ENCODE measurements around the gene NOTO.

The NOTO gene

DNA sequence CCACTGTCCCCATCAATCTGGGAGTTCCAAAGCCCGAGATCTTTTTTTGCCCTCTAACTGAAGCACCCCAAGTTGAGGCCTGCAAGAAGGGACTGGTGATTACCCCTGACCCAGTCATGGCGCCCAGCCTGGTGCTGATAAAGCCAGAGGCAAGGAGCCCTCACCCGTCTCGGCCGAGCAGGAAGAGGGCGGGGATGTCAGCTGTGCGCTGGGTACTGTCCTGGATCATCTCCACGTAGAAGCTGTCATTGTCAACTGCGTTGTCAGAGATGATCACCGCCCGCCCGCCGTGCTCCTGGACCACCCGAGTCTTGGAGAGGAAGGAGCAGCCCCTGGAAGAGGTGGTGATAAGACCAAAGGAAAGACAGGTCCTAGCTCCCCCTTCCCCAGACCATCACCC, 26.3 kb downstream of the NOTO start:
- H3K27ac ChIP-seq = no peak overlapping the region
- H3K27me3 ChIP-seq (ENCODE audit: control insufficient read depth, insufficient read depth, low read length) = no peaks in the 10 kb centered on the region
- H3K4me1 ChIP-seq = peaks cover 4% of the 10 kb centered on the region
- no peak overlapping the region for H2AFZ ChIP-seq
- H3K4me2 ChIP-seq (ENCODE audit: low read length) = no peak overlapping the region
- H3K9ac ChIP-seq = no peak overlapping the region
- H3K79me2 ChIP-seq = no peaks in the 10 kb centered on the region
- TF ChIP-seq, protein P1, sequence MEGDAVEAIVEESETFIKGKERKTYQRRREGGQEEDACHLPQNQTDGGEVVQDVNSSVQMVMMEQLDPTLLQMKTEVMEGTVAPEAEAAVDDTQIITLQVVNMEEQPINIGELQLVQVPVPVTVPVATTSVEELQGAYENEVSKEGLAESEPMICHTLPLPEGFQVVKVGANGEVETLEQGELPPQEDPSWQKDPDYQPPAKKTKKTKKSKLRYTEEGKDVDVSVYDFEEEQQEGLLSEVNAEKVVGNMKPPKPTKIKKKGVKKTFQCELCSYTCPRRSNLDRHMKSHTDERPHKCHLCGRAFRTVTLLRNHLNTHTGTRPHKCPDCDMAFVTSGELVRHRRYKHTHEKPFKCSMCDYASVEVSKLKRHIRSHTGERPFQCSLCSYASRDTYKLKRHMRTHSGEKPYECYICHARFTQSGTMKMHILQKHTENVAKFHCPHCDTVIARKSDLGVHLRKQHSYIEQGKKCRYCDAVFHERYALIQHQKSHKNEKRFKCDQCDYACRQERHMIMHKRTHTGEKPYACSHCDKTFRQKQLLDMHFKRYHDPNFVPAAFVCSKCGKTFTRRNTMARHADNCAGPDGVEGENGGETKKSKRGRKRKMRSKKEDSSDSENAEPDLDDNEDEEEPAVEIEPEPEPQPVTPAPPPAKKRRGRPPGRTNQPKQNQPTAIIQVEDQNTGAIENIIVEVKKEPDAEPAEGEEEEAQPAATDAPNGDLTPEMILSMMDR (IDR thresholded peaks at IDR 0.05) = no peak
- no peak overlapping the region for H3K4me3 ChIP-seq (ENCODE audit: low read depth, low read length)
- H3K36me3 ChIP-seq (ENCODE audit: control insufficient read depth, insufficient read depth, low read length) = no peaks in the 10 kb centered on the region
- H3K9me3 ChIP-seq (ENCODE audit: control insufficient read depth, low read length) = no peaks in the 10 kb centered on the region

DNA sequence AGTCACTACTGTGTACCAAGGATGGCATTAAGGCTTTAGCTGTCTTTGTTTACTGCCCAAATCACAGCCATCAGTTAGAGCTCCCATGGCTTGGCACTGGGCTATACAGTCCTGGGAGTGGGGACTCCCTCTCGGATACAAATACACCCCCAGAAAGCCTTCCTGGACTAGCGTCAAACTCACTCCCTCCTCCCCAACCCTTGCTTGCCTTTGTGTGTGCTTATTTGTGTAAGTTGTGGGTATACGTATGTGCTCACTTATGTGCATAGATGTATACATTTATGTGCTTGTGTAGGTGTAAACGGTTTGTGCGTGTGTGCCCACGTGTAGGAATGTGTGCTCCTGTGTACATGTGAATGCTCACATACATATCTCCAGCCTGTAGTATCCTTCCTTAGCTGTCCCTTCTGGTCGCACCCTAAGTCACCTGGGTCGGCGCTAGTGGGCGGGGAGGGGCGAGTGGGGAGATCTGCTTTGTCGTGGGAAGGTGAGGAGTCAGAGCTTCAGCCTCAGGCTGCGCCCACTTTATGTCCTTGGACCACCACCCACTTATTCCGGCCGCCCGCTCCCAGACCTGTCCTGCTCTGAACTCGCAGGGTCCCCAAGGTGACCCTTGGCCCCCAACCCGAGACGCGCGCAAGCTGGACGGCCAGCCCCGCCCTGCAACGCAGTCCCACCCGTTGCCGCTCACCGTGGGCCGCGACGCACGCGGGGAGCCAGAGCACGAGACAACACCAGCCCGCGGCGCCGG, 30.2 kb downstream of the NOTO start:
- H3K9ac ChIP-seq = peak overlapping the region; percentile 40
- peaks cover 12% of the 10 kb centered on the region for H3K79me2 ChIP-seq
- H2AFZ ChIP-seq = peak overlapping the region; percentile 91
- peak overlapping the region; percentile 87 for H3K4me2 ChIP-seq (ENCODE audit: low read length)
- TF ChIP-seq, protein P1 (IDR thresholded peaks at IDR 0.05) = no peak
- H3K27ac ChIP-seq = no peak overlapping the region
- peaks cover 7% of the 10 kb centered on the region for H3K4me1 ChIP-seq
- no peaks in the 10 kb centered on the region for H3K27me3 ChIP-seq (ENCODE audit: control insufficient read depth, insufficient read depth, low read length)
- H3K36me3 ChIP-seq (ENCODE audit: control insufficient read depth, insufficient read depth, low read length) = no peaks in the 10 kb centered on the region
- H3K4me3 ChIP-seq (ENCODE audit: low read depth, low read length) = peak overlapping the region; percentile 71
- H3K9me3 ChIP-seq (ENCODE audit: control insufficient read depth, low read length) = no peaks in the 10 kb centered on the region

DNA sequence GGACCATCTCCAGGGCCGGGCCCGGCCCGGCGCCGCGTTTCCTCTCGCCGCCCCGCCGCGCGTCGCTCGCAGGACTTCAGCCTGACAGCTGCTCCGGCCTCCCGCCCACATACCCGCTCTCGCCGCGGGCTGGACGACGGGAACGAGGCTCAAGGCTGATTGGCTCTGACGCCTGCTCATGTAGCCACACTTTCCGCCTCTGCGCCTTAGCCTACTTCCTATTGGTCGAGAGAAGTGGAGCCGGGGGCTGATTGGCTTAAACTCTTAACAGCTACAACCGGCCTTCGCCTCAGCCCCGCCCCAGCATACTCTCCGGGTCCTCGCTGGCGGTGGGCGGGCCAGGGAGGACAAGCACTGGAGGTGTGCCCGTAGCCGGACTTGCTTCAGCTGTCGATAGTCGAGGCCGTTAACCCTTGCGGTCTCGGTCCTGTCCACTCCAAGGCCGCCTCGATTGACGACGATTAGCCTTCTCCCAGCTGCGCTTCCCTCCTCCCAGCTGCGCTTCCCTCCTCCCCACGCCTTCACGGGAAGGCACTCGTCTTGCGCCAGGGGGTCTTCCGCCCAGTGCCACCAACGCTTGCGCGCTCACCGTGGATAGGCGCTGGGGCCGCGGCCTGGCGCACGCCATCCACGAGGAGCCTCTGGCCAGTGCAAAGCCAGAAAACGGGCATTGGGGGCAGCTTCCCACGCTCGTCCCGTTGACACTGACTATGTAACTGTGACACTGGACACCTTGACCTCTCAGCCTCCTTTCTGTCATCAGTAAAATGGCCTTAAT, 31.0 kb downstream of the NOTO start, which contains the start of gene PRADC1:
Gene PRADC1, minus strand, starts transcription at position 86 of the 778 bp plus-strand sequence. Its CDS starts 79 bp downstream, at position 7.
- Histone ChIP-seq H3K27me3 (ENCODE audit: control insufficient read depth, insufficient read depth, low read length) (no peaks in the 10 kb centered on the region), H3K4me3 (ENCODE audit: low read depth, low read length) (peak within 1 kb of the TSS; percentile 71), H3K9ac (peak within 1 kb of the TSS; percentile 88), H3K36me3 (ENCODE audit: control insufficient read depth, insufficient read depth, low read length) (no peaks in the 10 kb centered on the region), H3K79me2 (peaks cover 14% of the 10 kb centered on the region), H2AFZ (peak within 1 kb of the TSS; percentile 98), H3K4me2 (ENCODE audit: low read length) (peak within 1 kb of the TSS; percentile 99), H3K9me3 (ENCODE audit: control insufficient read depth, low read length) (no peaks in the 10 kb centered on the region), H3K27ac (peak within 1 kb of the TSS; percentile 95), H3K4me1 (peaks cover 7% of the 10 kb centered on the region)
- TF ChIP-seq, protein P1 (IDR thresholded peaks at IDR 0.05) = no peak

DNA sequence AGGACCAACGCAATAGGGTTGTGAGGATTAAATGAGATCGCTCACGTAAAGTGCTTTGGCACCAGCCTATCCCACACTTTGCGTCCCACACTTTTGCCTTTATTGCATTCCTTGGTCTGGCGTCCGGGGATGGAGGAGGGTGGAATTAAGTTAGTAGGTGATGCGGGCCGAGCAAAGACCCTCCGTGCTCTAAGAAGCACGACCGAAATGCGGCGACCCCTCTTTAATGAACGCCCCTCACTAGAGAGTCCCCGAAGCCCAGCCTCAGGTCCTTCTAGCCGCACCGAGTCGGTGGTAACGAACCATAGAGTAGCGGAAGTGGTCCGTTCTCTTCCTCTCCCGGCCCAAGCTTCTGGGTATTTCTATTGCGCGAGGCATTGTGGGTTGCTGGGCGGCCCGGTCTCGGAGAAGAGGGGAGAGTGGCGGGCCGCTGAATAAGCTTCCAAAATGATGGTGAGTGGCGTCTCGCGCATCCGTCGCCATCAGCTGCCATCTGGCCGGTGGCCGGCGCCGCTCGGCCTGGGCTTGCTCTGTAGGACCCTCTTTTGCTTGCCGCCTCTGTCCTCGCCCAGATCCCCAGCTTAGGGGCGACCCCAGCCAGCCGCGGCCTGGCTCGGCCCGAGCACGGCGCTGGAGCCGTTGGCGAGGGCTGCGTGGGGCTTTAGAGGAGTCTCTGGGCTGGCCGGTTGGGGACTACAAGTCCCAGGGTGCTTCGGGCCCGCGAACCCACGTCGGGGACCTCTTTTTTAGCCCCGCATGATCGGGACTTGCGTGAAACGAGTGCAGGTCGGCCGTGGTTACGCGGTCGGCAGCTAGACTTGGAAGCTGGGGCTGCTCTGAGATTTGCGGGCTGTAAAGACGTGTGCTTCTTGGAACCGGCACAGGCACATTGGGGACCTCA, 31.8 kb downstream of the NOTO start, which contains the start of gene CCT7:
Gene CCT7, plus strand, starts transcription at position 377 of the 901 bp plus-strand sequence. Its CDS starts 71 bp downstream, at position 448.
- H3K9me3 ChIP-seq (ENCODE audit: control insufficient read depth, low read length) = no peaks in the 10 kb centered on the region
- peak within 1 kb of the TSS; percentile 95 for H3K27ac ChIP-seq
- no peaks in the 10 kb centered on the region for H3K27me3 ChIP-seq (ENCODE audit: control insufficient read depth, insufficient read depth, low read length)
- peak within 1 kb of the TSS; percentile 71 for H3K4me3 ChIP-seq (ENCODE audit: low read depth, low read length)
- peak within 1 kb of the TSS; percentile 88 for H3K9ac ChIP-seq
- TF ChIP-seq, protein P1 (IDR thresholded peaks at IDR 0.05) = no peak
- H3K4me2 ChIP-seq (ENCODE audit: low read length) = peak within 1 kb of the TSS; percentile 99
- H3K4me1 ChIP-seq = peaks cover 7% of the 10 kb centered on the region
- peaks cover 16% of the 10 kb centered on the region for H3K79me2 ChIP-seq
- peak within 1 kb of the TSS; percentile 98 for H2AFZ ChIP-seq
- no peaks in the 10 kb centered on the region for H3K36me3 ChIP-seq (ENCODE audit: control insufficient read depth, insufficient read depth, low read length)
